Measurements from ENCODE around the gene ASGR2. TPM values are rescaled to one million over a fixed set of nuclear protein-coding genes. Genes with fewer than 3 reads are reported as not detected.

The ASGR2 gene
- total RNA-seq, 6 donors from 2014 or later = 0.98 to 3.9 (median 1.8) TPM

- no peaks in the 10 kb centered on the region for H3K27me3 ChIP-seq
- 20 to 23% methylated on average over 9 of the region's 9 CpGs for WGBS, 2 donors
- H3K4me1 ChIP-seq = peaks cover 4 to 29% (median 15%) of the 10 kb centered on the region in 4 donors
- no peak overlapping the region for H3K27ac ChIP-seq
- H3K4me3 ChIP-seq = no peak overlapping the region
- no peaks in the 10 kb centered on the region for H3K9me3 ChIP-seq
- no peaks in the 10 kb centered on the region for H3K36me3 ChIP-seq
- TF ChIP-seq POLR2AphosphoS5 (IDR thresholded peaks at IDR 0.05) (no peak), CTCF (IDR thresholded peaks at IDR 0.05) (peak; percentile 74 to 93 (median 85))
- ATAC-seq (ENCODE audit: low FRiP score in 2 of 2) (peak in 1 of 2 donors; percentile 71), DNase-seq (peak in 1 of 2 donors; percentile 76)
These were observed 21.8 kb upstream of the ASGR2 start for GRCh38 chr17:7136266-7136877.

DNA sequence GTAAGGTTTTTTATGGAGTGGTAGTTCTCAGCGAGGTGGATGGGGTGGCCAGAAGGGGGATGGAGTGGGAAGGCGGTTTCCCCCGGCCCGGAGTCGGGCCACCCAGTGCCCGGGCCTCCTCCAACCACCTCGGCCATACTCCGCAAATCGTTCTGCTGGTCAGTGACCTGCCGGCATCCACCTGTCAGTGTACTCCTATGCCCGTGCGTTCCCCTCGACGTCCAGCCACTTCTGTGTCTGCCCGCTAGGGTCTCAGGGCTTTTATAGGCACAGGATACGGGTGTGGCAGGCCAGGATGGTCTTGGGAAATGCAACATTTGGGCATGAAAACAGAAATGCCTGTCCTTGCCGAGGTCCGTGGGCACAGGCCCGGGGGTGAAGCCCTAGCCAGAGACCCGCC, 19.3 kb upstream of the ASGR2 start:
- H3K36me3 ChIP-seq = no peaks in the 10 kb centered on the region
- no peaks in the 10 kb centered on the region for H3K27me3 ChIP-seq
- DNase-seq (peak in 1 of 2 donors; percentile 63), ATAC-seq (ENCODE audit: low FRiP score in 2 of 2) (no peak)
- H3K4me3 ChIP-seq = no peak overlapping the region
- no peaks in the 10 kb centered on the region for H3K9me3 ChIP-seq
- WGBS, 2 donors = 74 to 76% methylated on average over 20 of the region's 20 CpGs
- H3K4me1 ChIP-seq = peaks cover 4 to 28% (median 12%) of the 10 kb centered on the region in 4 donors
- TF ChIP-seq CTCF (IDR thresholded peaks at IDR 0.05) (no peak), POLR2AphosphoS5 (IDR thresholded peaks at IDR 0.05) (no peak), EP300 (IDR thresholded peaks at IDR 0.05) (no peak), POLR2A (IDR thresholded peaks at IDR 0.05) (no peak)
- peak overlapping the region in 1 of 4 donors; percentile 63 for H3K27ac ChIP-seq

DNA sequence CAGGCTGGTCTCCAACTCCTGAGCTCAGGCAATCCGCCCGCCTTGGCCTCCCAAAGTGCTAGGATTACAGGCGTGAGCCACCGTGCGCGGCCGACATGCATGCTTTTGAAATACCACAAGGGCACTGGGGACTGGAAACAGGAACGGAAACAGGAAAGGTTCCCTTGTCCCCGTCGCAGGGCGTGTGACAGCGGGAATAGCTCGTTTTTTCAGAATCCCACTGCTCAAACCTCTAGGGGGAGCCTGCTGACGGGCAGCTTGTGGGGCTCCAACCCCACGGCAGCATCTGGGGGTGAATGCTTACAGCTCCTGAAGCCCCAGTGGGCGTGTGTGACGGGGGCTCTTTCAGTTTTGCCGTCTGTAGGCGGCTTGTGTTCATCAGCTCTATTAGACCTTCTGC, 18.8 kb upstream of the ASGR2 start:
- WGBS, 2 donors = 34 to 53% methylated on average over 6 to 7 of the region's 19 CpGs
- no peaks in the 10 kb centered on the region for H3K36me3 ChIP-seq
- H3K27ac ChIP-seq = peak overlapping the region in 1 of 4 donors; percentile 63
- DNase-seq = peak in 1 of 2 donors; percentile 53
- no peak overlapping the region for H3K4me3 ChIP-seq
- TF ChIP-seq POLR2AphosphoS5 (IDR thresholded peaks at IDR 0.05) (peak in 1 of 2 donors; percentile 17), POLR2A (IDR thresholded peaks at IDR 0.05) (no peak), CTCF (IDR thresholded peaks at IDR 0.05) (peak in 4 of 6 experiments; percentile 11 to 46 (median 24)), EP300 (IDR thresholded peaks at IDR 0.05) (no peak)
- H3K4me1 ChIP-seq = peaks cover 4 to 28% (median 12%) of the 10 kb centered on the region in 4 donors
- H3K9me3 ChIP-seq = no peaks in the 10 kb centered on the region
- ATAC-seq (ENCODE audit: low FRiP score in 2 of 2) = peak; percentile 38 to 51
- H3K27me3 ChIP-seq = no peaks in the 10 kb centered on the region

DNA sequence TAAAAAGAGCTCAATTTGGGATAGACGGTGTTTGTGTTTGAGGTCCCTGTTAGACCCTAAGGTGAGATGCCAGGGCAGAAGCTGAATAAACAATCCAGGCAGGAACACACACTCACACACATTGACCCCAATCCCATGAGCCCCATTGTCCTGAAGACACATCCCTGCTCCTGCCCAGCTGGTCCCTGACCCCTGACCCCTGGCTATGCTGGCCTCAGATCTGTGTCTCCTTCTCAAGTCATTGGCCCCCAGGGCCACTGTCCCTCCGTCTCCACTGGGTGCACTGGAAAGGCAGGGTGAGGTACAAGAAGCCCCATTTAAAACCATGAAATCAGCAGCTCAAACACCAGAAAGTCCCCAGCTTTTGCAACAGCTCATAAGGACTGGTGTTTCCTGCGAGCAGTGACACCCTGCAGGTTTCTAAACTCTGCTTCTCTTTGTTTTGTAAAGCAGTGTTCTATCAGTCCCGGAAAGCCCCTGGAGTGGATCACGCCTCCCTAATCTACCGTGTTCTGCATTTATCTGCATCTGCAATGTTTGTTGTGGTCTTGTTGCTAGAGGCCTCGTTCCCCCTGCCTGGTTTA, 18.0 kb upstream of the ASGR2 start:
- peaks cover 4 to 28% (median 12%) of the 10 kb centered on the region in 4 donors for H3K4me1 ChIP-seq
- H3K27ac ChIP-seq = peak overlapping the region in 2 of 4 donors; percentile 66 to 72
- no peaks in the 10 kb centered on the region for H3K36me3 ChIP-seq
- ATAC-seq (ENCODE audit: low FRiP score in 2 of 2) (peak; percentile 24 to 51), DNase-seq (no peak)
- no peak for TF ChIP-seq POLR2AphosphoS5 (IDR thresholded peaks at IDR 0.05)
- TF ChIP-seq POLR2A (IDR thresholded peaks at IDR 0.05) = peak in 1 of 4 donors; percentile 25
- no peaks in the 10 kb centered on the region for H3K9me3 ChIP-seq
- H3K4me3 ChIP-seq = no peak overlapping the region
- H3K27me3 ChIP-seq = no peaks in the 10 kb centered on the region
- WGBS, 2 donors = 35 to 40% methylated on average over 7 of the region's 7 CpGs

GRCh38 chr17:7131423-7131791, 16.8 kb upstream of the ASGR2 start:
- peaks cover 4 to 28% (median 12%) of the 10 kb centered on the region in 4 donors for H3K4me1 ChIP-seq
- no peaks in the 10 kb centered on the region for H3K9me3 ChIP-seq
- no peak for TF ChIP-seq POLR2AphosphoS5 (IDR thresholded peaks at IDR 0.05)
- TF ChIP-seq CTCF (IDR thresholded peaks at IDR 0.05) = no peak
- no peak for TF ChIP-seq EP300 (IDR thresholded peaks at IDR 0.05)
- no peak for TF ChIP-seq POLR2A (IDR thresholded peaks at IDR 0.05)
- peak overlapping the region in 2 of 4 donors; percentile 16 to 65 for H3K27ac ChIP-seq
- WGBS, 2 donors = 75 to 87% methylated on average over 5 of the region's 5 CpGs
- H3K4me3 ChIP-seq = no peak overlapping the region
- no peaks in the 10 kb centered on the region for H3K36me3 ChIP-seq
- DNase-seq (no peak), ATAC-seq (ENCODE audit: low FRiP score in 2 of 2) (no peak)
- no peaks in the 10 kb centered on the region for H3K27me3 ChIP-seq
